HepG2 (cell line): ENCODE measurements around the gene DHX8. TPM values are rescaled to one million over a fixed set of nuclear protein-coding genes. Genes with fewer than 3 reads are reported as not detected.

Experiments used
- ATAC-seq: fragments of 200-7000 bp; cut with Tn5 transposase; 3 replicates; pipeline ENCODE4 v1.9.1; 2020; ENCODE audit warnings: mild to moderate bottlenecking, moderate library complexity
- BruUV-seq: library from RNA; stranded (reverse); fragments of 400-500 nt; replicated peaks from 2 replicates; lab custom pipeline; 2021; lab: Mats Ljungman, UMichigan
- CTCF ChIA-PET: fragments of 300-600 bp; formaldehyde crosslinking; extraction: SDS; loops from one replicate; lab custom pipeline; 2021; ENCODE audit warnings: low total read pairs, inconsistent platforms, low intra/inter-chr PET ratio; lab: Yijun Ruan, JAX
- POLR2A ChIA-PET: fragments of 350-600 bp; sonication (Branson Sonifier 250); formaldehyde crosslinking; loops from one replicate; lab custom pipeline; 2020; ENCODE audit warnings: antibody characterized with exemption, inconsistent platforms; lab: Yijun Ruan, JAX
- DNase-seq: peaks from one replicate; pipeline ENCODE4 v3.0.0-alpha.2; 2015; ENCODE audit warnings: low spot score
- FAIRE-seq: peaks from 3 replicates; lab custom pipeline; 2011; peaks lifted over from hg19 to GRCh38; lab: Jason Lieb, UNC
- H2AFZ ChIP-seq: one replicate; pipeline ENCODE4 v1.6.1; 2011; ENCODE audit warnings: low read length, inconsistent platforms
- H3K27ac ChIP-seq: fragments of 300-600 bp; 3 replicates; pipeline ENCODE4 v1.8.0; 2011; ENCODE audit warnings: mixed run types, mild to moderate bottlenecking, mixed read lengths, low read length, inconsistent platforms; ENCODE audit not compliant: insufficient read depth; ENCODE audit errors: extremely low read length
- H3K27me3 ChIP-seq, 2 experiments: fragments of 200-600 bp in 1 of 2; 2 replicates in 1 of 2; 3 replicates in 1 of 2; pipeline versions ENCODE4 v1.6.0 to v1.8.0; 2011; ENCODE audit warnings: low read length in 2 of 2, mild to moderate bottlenecking in 2 of 2, moderate library complexity in 2 of 2, inconsistent platforms in 1 of 2; ENCODE audit not compliant: insufficient read depth in 2 of 2, control insufficient read depth in 1 of 2
- H3K36me3 ChIP-seq, 2 experiments: fragments of 200-600 bp in 1 of 2; replicated peaks in 1 of 2; 2 replicates in 1 of 2; 3 replicates in 1 of 2; pipeline versions ENCODE4 v1.5.1 to v1.8.0; 2011; ENCODE audit warnings: low read length in 2 of 2, inconsistent platforms in 1 of 2; ENCODE audit not compliant: insufficient read depth in 2 of 2, control insufficient read depth in 1 of 2
- H3K4me1 ChIP-seq: 2 replicates; pipeline ENCODE4 v1.5.1; 2012; ENCODE audit warnings: low read length, inconsistent platforms; ENCODE audit not compliant: insufficient read depth
- H3K4me2 ChIP-seq: 2 replicates; pipeline ENCODE4 v1.6.0; 2011; ENCODE audit warnings: low read depth, low read length, inconsistent platforms
- H3K4me3 ChIP-seq, 3 experiments: fragments of 200-600 bp in 1 of 3; sonication (generic), shearing (Covaris generic) in 1 of 3; replicated peaks in 1 of 3; 2 replicates each; pipeline ENCODE4 v1.5.1; 2011 to 2016; ENCODE audit warnings: low read length in 3 of 3, inconsistent platforms in 2 of 3, low read depth in 2 of 3, mild to moderate bottlenecking in 2 of 3, control low read depth in 1 of 3, mixed read lengths in 1 of 3; ENCODE audit not compliant: insufficient read depth in 1 of 3
- H3K79me2 ChIP-seq: one replicate; pipeline ENCODE4 v1.6.1; 2011; ENCODE audit warnings: low read length, inconsistent platforms; ENCODE audit not compliant: insufficient read depth
- H3K9ac ChIP-seq: 2 replicates; pipeline ENCODE4 v1.6.0; 2011; ENCODE audit warnings: mild to moderate bottlenecking, low read depth, low read length, inconsistent platforms; ENCODE audit not compliant: insufficient read depth
- H3K9me3 ChIP-seq: 2 replicates; pipeline ENCODE4 v1.5.1; 2012; ENCODE audit warnings: mild to moderate bottlenecking, low read length
- H4K20me1 ChIP-seq: 2 replicates; pipeline ENCODE4 v1.6.0; 2011; ENCODE audit warnings: inconsistent platforms, mild to moderate bottlenecking, low read length, moderate library complexity; ENCODE audit not compliant: insufficient read depth
- ATF4 ChIP-seq, 2 experiments: fragments of 450-650 bp in 1 of 2; sonication (generic) in 1 of 2; formaldehyde crosslinking; IDR thresholded peaks; 2 replicates each; pipeline versions ENCODE4 v1.5.0 to v1.8.0; 2020 to 2022; ENCODE audit warnings: mild to moderate bottlenecking in 1 of 2, missing genetic modification reagents in 1 of 2
- BHLHE40 ChIP-seq: IDR thresholded peaks from 2 replicates; pipeline ENCODE4 v1.6.1; 2011; ENCODE audit warnings: low read length, improper control_type of control experiment
- CHCHD3 ChIP-seq: sonication (generic); formaldehyde crosslinking; IDR thresholded peaks from 2 replicates; pipeline ENCODE4 v1.8.0; 2022; ENCODE audit warnings: mild to moderate bottlenecking, missing genetic modification reagents, moderate library complexity
- MXD1 ChIP-seq: sonication (generic); formaldehyde crosslinking; IDR thresholded peaks from 2 replicates; pipeline ENCODE4 v1.4.0; 2020; ENCODE audit warnings: mild to moderate bottlenecking, missing genetic modification reagents
- PHF5A ChIP-seq: IDR thresholded peaks from one replicate; pipeline ENCODE4 v1.6.1; 2018; ENCODE audit warnings: low read depth, missing genetic modification reagents; ENCODE audit not compliant: unreplicated experiment
- RARA ChIP-seq: IDR thresholded peaks from 2 replicates; pipeline ENCODE4 v1.6.1; 2016; ENCODE audit warnings: missing genetic modification reagents, missing compliant biosample characterization
- ZC3H13 ChIP-seq: sonication (generic); formaldehyde crosslinking; IDR thresholded peaks from 2 replicates; pipeline ENCODE4 v1.8.1; 2023; ENCODE audit warnings: mild to moderate bottlenecking, missing genetic modification reagents, moderate library complexity
- ZFP91 ChIP-seq: sonication (generic); formaldehyde crosslinking; IDR thresholded peaks from 2 replicates; pipeline ENCODE4 v1.9.0; 2022; ENCODE audit warnings: missing genetic modification reagents, mild to moderate bottlenecking, borderline replicate concordance
- ZNF12 ChIP-seq: sonication (generic); formaldehyde crosslinking; IDR thresholded peaks from 2 replicates; pipeline ENCODE4 v1.5.0; 2020; ENCODE audit warnings: missing genetic modification reagents
- ZNF335 ChIP-seq: sonication (generic); formaldehyde crosslinking; IDR thresholded peaks from 2 replicates; pipeline ENCODE4 v1.4.0; 2020; ENCODE audit warnings: missing genetic modification reagents
- ZNF550 ChIP-seq: sonication (generic); formaldehyde crosslinking; IDR thresholded peaks from 2 replicates; pipeline ENCODE4 v1.4.0; 2020; ENCODE audit warnings: mild to moderate bottlenecking, missing genetic modification reagents, borderline replicate concordance
- ZNF781 ChIP-seq: sonication (generic); formaldehyde crosslinking; IDR thresholded peaks from 2 replicates; pipeline ENCODE4 v1.5.1; 2020; ENCODE audit warnings: borderline replicate concordance, mild to moderate bottlenecking, missing genetic modification reagents; ENCODE audit errors: not compliant biosample characterization
- ZNF883 ChIP-seq: sonication (generic); formaldehyde crosslinking; IDR thresholded peaks from 2 replicates; pipeline ENCODE4 v1.5.1; 2020; ENCODE audit warnings: mild to moderate bottlenecking, missing genetic modification reagents; ENCODE audit errors: not compliant biosample characterization
- ZSCAN5A ChIP-seq: sonication (generic); formaldehyde crosslinking; IDR thresholded peaks from 2 replicates; pipeline ENCODE4 v1.8.0; 2022; ENCODE audit warnings: mild to moderate bottlenecking, missing genetic modification reagents, borderline replicate concordance
- ZZZ3 ChIP-seq: sonication (generic); formaldehyde crosslinking; IDR thresholded peaks from 2 replicates; pipeline ENCODE4 v1.4.0; 2020; ENCODE audit warnings: missing genetic modification reagents, mild to moderate bottlenecking, borderline replicate concordance
- WGBS: methylation state at CpG from one replicate; pipeline ENCODE4 v1.1.6; 2017; ENCODE audit warnings: low lambda C conversion rate; 5-methylcytosine and 5-hydroxymethylcytosine counted together
- in situ Hi-C: cut with HindIII; loops from 2 replicates; pipeline ENCODE4 v1.10.0; 2017; ENCODE audit warnings: low pct_unique_long_range_greater_than_20kb; ENCODE audit not compliant: extremely low pct_ligation_motif_present
- intact Hi-C: fragments of 100-400 bp; cut with micrococcal nuclease; formaldehyde crosslinking; loops from one replicate; pipeline ENCODE4 v1.10.0; 2022; ENCODE audit not compliant: unreplicated experiment
- polyA plus RNA-seq, 8 experiments: library from polyadenylated mRNA; depleted of rRNA in 3 of 8; stranded (reverse) in 7 of 8; unstranded in 1 of 8; fragments of >200 nt; fragmentation: Illumina TruSeq in 4 of 8; extraction: Trizol in 4 of 8; gene quantifications; 2 replicates each; pipeline versions ENCODE4 v1.2.1 to v1.2.3, GENCODE V29; 2011 to 2016; ENCODE audit warnings: low read depth in 4 of 8, missing spikeins in 1 of 8, mixed read lengths in 1 of 8; ENCODE audit not compliant: insufficient read depth in 1 of 8
- total RNA-seq, 5 experiments: library from RNA; depleted of rRNA; stranded (reverse); fragments of >200 nt; fragmentation: Illumina TruSeq; extraction: Trizol; gene quantifications; 2 replicates each; pipeline ENCODE4 v1.2.3, GENCODE V29; 2016; ENCODE audit warnings: low read depth in 1 of 5

DHX8 gene
- total and polyA plus RNA-seq, 2 of the 13 experiments (the other 11 are each of a cell fraction or from before 2014, with no cell fraction given), result 24.8 to 48.9 TPM

- TF ChIP-seq CHCHD3 (CRISPR knock-in tag) (0 out of 2 replicates have a peak, but pooled peaks have one; percentile 42), ATF4 (CRISPR knock-in tag; IDR thresholded peaks at IDR 0.05) (peak in 1 of 2 experiments; percentile 63; a peak in 1 of 4 replicates), MXD1 (CRISPR knock-in tag) (0 out of 2 replicates have a peak, but pooled peaks have one; percentile 35), ZZZ3 (CRISPR knock-in tag) (no peak)
- TF ChIP-seq, all 625 proteins: peak for 52
Observed at GRCh38 chr17:43526886-43527648, 43.3 kb downstream of the DHX8 start (continued).

GRCh38 chr17:43528319-43528987, 44.7 kb downstream of the DHX8 start:
- peaks cover 10% of the 10 kb centered on the region for H3K79me2 ChIP-seq
- peaks cover 18 to 47% of the 10 kb centered on the region in 2 experiments for H3K36me3 ChIP-seq
- no TSS peak for BruUV-seq
- H4K20me1 ChIP-seq, result no peaks in the 10 kb centered on the region
- intact Hi-C loops (loop anchor here (10.0 kb wide), 1 partner anchor 236 kb away; no protein-coding TSS in a partner anchor), in situ Hi-C loops (loop anchor here (5.0 kb wide), 1 partner anchor 44 kb away; no protein-coding TSS in a partner anchor)
- peak; percentile 99 for DNase-seq
- H3K4me3 ChIP-seq, result no peak overlapping the region
- no peak overlapping the region for H2AFZ ChIP-seq
- ATAC-seq, result peak; percentile 63
- peaks cover 88% of the 10 kb centered on the region for H3K4me1 ChIP-seq
- H3K27ac ChIP-seq, result peak overlapping the region; percentile 96
- peak overlapping the region; percentile 81 for H3K9ac ChIP-seq
- peak overlapping the region; percentile 54 for H3K4me2 ChIP-seq
- FAIRE-seq, result peak; percentile 82
- POLR2A ChIA-PET, result interaction anchor here (0.6 to 23.9 kb wide), 15 partner anchors 15 to 250 kb away, joined by 3 to 1546 read pairs (median 4); partner anchors contain the start of genes DHX8, DUSP3 and ETV4
- WGBS, result 14% methylated on average over 11 of the region's 13 CpGs
- H3K9me3 ChIP-seq, result no peaks in the 10 kb centered on the region
- CTCF ChIA-PET, result no interaction called here
- H3K27me3 ChIP-seq, result no peaks in the 10 kb centered on the region
- TF ChIP-seq BHLHE40 (no peak), PHF5A (CRISPR knock-in tag) (no peak), ZNF12 (CRISPR knock-in tag) (peak; percentile 53; the same call in 1 of the 2 replicates), ZC3H13 (CRISPR knock-in tag) (no peak; the same call in 1 of the 2 replicates), ZNF883 (no peak), ZNF550 (no peak), ZSCAN5A (CRISPR knock-in tag) (no peak), ZNF335 (CRISPR knock-in tag) (0 out of 2 replicates have a peak, but pooled peaks have one; percentile 48), ZNF781 (CRISPR knock-in tag) (peak; percentile 42), ZFP91 (CRISPR knock-in tag) (peak; percentile 37; the same call in 1 of the 2 replicates), RARA (CRISPR knock-in tag) (peak; percentile 48; the same call in 1 of the 2 replicates)
